HepG2 (cell line): ENCODE data around the gene ST6GALNAC6. TPM values are rescaled to one million over a fixed set of nuclear protein-coding genes. Genes with fewer than 3 reads are reported as not detected.

ENCODE experiments used
- AKNA ChIP-seq: sonication (generic); formaldehyde crosslinking; IDR thresholded peaks from 2 replicates; pipeline ENCODE4 v1.4.0; 2020; ENCODE audit warnings: missing genetic modification reagents, borderline replicate concordance
- BCLAF1 ChIP-seq: fragments of 450-650 bp; IDR thresholded peaks from 2 replicates; pipeline ENCODE4 v1.6.1; 2017; ENCODE audit warnings: mild to moderate bottlenecking
- HNF4A ChIP-seq: sonication (generic); formaldehyde crosslinking; IDR thresholded peaks from 2 replicates; pipeline ENCODE4 v1.4.0; 2020; ENCODE audit warnings: missing genetic modification reagents
- KLF16 ChIP-seq, 2 experiments: sonication (generic) in 1 of 2; formaldehyde crosslinking in 1 of 2; IDR thresholded peaks; 2 replicates each; pipeline versions ENCODE4 v1.6.1 to v1.8.0; 2016 to 2023; ENCODE audit warnings: missing genetic modification reagents in 2 of 2, missing compliant biosample characterization in 1 of 2
- MAFG ChIP-seq: sonication (generic); formaldehyde crosslinking; IDR thresholded peaks from 2 replicates; pipeline ENCODE4 v1.5.1; 2020; ENCODE audit warnings: mild to moderate bottlenecking, missing genetic modification reagents
- NFE2L1 ChIP-seq: sonication (generic); formaldehyde crosslinking; IDR thresholded peaks from 2 replicates; pipeline ENCODE4 v1.4.0; 2020; ENCODE audit warnings: missing genetic modification reagents, mild to moderate bottlenecking, borderline replicate concordance
- NFYC ChIP-seq: IDR thresholded peaks from 2 replicates; pipeline ENCODE4 v1.6.1; 2016; ENCODE audit warnings: missing genetic modification reagents, missing compliant biosample characterization
- PLRG1 ChIP-seq: fragments of 450-650 bp; conservative IDR thresholded peaks from 2 replicates; pipeline ENCODE4 v1.6.1; 2016
- RERE ChIP-seq: IDR thresholded peaks from 2 replicates; pipeline ENCODE4 v1.6.1; 2016; ENCODE audit warnings: low read depth, missing genetic modification reagents, missing compliant biosample characterization
- SNAPC5 ChIP-seq: sonication (generic); formaldehyde crosslinking; IDR thresholded peaks from 2 replicates; pipeline ENCODE4 v1.8.1; 2023; ENCODE audit warnings: mild to moderate bottlenecking, missing genetic modification reagents, borderline replicate concordance
- TBX2 ChIP-seq: sonication (generic); formaldehyde crosslinking; IDR thresholded peaks from 2 replicates; pipeline ENCODE4 v1.5.0; 2020; ENCODE audit warnings: missing genetic modification reagents, mild to moderate bottlenecking, borderline replicate concordance
- ZFX ChIP-seq: sonication (generic); formaldehyde crosslinking; IDR thresholded peaks from 2 replicates; pipeline ENCODE4 v1.4.0; 2020; ENCODE audit warnings: mild to moderate bottlenecking, low read depth, missing genetic modification reagents, moderate library complexity
- ZNF432 ChIP-seq: sonication (generic); formaldehyde crosslinking; IDR thresholded peaks from 2 replicates; pipeline ENCODE4 v1.5.0; 2020; ENCODE audit warnings: missing genetic modification reagents, mild to moderate bottlenecking, borderline replicate concordance
- ZNF776 ChIP-seq: sonication (generic); formaldehyde crosslinking; IDR thresholded peaks from 2 replicates; pipeline ENCODE4 v1.4.0; 2020; ENCODE audit warnings: mild to moderate bottlenecking, missing genetic modification reagents
- ZNF83 ChIP-seq: sonication (generic); formaldehyde crosslinking; IDR thresholded peaks from 2 replicates; pipeline ENCODE4 v1.4.0; 2020; ENCODE audit warnings: missing genetic modification reagents, mild to moderate bottlenecking, borderline replicate concordance
- ZNF850 ChIP-seq: sonication (generic); formaldehyde crosslinking; conservative IDR thresholded peaks from 2 replicates; pipeline ENCODE4 v1.9.0; 2021; ENCODE audit warnings: mild to moderate bottlenecking, missing genetic modification reagents
- polyA plus RNA-seq, 8 experiments: library from polyadenylated mRNA; depleted of rRNA in 3 of 8; stranded (reverse) in 7 of 8; unstranded in 1 of 8; fragments of >200 nt; fragmentation: Illumina TruSeq in 4 of 8; extraction: Trizol in 4 of 8; gene quantifications; 2 replicates each; pipeline versions ENCODE4 v1.2.1 to v1.2.3, GENCODE V29; 2011 to 2016; ENCODE audit warnings: low read depth in 4 of 8, missing spikeins in 1 of 8, mixed read lengths in 1 of 8; ENCODE audit not compliant: insufficient read depth in 1 of 8
- total RNA-seq, 5 experiments: library from RNA; depleted of rRNA; stranded (reverse); fragments of >200 nt; fragmentation: Illumina TruSeq; extraction: Trizol; gene quantifications; 2 replicates each; pipeline ENCODE4 v1.2.3, GENCODE V29; 2016; ENCODE audit warnings: low read depth in 1 of 5

Gene ST6GALNAC6
- total and polyA plus RNA-seq, 2 of the 13 experiments (the other 11 are each of a cell fraction or from before 2014, with no cell fraction given), result 18.5 to 65.4 TPM

- TF ChIP-seq AKNA (CRISPR knock-in tag), result no peak
- TF ChIP-seq ZNF776 (CRISPR knock-in tag), result no peak
- no peak for TF ChIP-seq NFYC (CRISPR knock-in tag)
- TF ChIP-seq RERE (CRISPR knock-in tag), result no peak
- peak; percentile 66; the same call in 1 of the 2 replicates for TF ChIP-seq ZFX (CRISPR knock-in tag)
- no peak for TF ChIP-seq KLF16 (CRISPR knock-in tag; IDR thresholded peaks at IDR 0.05)
- no peak for TF ChIP-seq SNAPC5 (CRISPR knock-in tag)
- no peak; the same call in 1 of the 2 replicates for TF ChIP-seq NFE2L1 (CRISPR knock-in tag)
- TF ChIP-seq MAFG (CRISPR knock-in tag), result no peak
- TF ChIP-seq ZNF850, result no peak; the same call in 1 of the 2 replicates
- 0 out of 2 replicates have a peak, but pooled peaks have one; percentile 3 for TF ChIP-seq HNF4A
- peak; percentile 80 for TF ChIP-seq TBX2 (CRISPR knock-in tag)
- TF ChIP-seq ZNF83 (CRISPR knock-in tag), result no peak
- no peak for TF ChIP-seq PLRG1
- no peak for TF ChIP-seq ZNF432
- no peak for TF ChIP-seq BCLAF1
Measured at GRCh38 chr9:127898433-127899127, 823 bp downstream of the ST6GALNAC6 start (continued).
